Measurements from ENCODE around the gene TLR10. TPM values are rescaled to one million over a fixed set of nuclear protein-coding genes. Genes with fewer than 3 reads are reported as not detected.

Gene TLR10
- total and polyA plus RNA-seq, 11 donors: 0.18 to 0.24 TPM; not detected in 9

DNA sequence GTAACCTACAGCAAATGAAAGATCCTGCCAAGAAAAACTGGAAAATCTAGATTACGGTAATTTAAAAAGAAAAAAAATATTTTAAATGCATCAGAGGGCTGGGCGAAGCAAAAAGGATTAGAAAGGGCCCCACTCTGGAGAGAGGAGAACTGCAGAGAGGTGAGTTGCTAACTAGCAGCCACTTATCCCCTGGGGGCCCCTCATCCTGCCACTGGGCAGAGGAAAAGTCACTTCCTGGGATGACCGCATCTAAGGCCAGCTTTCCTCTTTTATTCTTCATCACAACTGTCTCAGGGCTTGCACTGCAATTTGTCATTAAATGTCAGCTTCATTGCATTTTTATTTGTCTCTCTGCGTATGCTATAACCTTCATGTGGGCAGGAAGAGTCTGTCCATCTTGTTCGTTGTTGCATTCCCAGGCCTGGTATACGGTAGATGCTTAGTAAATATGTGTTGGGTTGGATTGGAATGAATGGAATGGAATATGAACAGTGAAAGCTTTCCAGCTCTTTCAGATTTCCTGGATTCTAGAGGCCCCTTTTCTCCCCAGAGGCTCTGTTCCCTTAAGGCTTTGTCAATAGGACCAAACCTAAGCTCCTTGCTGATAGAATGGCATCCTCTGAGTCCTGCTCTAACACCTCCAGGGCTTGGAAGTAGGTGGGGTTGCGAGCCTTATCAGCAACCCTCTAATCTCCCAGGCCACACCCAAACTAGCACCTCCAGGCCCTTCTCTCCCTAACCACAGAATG is 58.9 kb downstream of the TLR10 start:
- ATAC-seq: no peak
- intact Hi-C loops (cut with DNase I): no loop called here
- Histone ChIP-seq H3K9me3 (no peaks in the 10 kb centered on the region), H3K4me1 (peaks cover 0 to 8% (median 0%) of the 10 kb centered on the region in 12 donors), H3K36me3 (no peaks in the 10 kb centered on the region), H3K27me3 (no peaks in the 10 kb centered on the region), H3K4me3 (no peak overlapping the region), H3K27ac (no peak overlapping the region)
- TF ChIP-seq POLR2A (IDR thresholded peaks at IDR 0.05): no peak
- TF ChIP-seq, protein P1, sequence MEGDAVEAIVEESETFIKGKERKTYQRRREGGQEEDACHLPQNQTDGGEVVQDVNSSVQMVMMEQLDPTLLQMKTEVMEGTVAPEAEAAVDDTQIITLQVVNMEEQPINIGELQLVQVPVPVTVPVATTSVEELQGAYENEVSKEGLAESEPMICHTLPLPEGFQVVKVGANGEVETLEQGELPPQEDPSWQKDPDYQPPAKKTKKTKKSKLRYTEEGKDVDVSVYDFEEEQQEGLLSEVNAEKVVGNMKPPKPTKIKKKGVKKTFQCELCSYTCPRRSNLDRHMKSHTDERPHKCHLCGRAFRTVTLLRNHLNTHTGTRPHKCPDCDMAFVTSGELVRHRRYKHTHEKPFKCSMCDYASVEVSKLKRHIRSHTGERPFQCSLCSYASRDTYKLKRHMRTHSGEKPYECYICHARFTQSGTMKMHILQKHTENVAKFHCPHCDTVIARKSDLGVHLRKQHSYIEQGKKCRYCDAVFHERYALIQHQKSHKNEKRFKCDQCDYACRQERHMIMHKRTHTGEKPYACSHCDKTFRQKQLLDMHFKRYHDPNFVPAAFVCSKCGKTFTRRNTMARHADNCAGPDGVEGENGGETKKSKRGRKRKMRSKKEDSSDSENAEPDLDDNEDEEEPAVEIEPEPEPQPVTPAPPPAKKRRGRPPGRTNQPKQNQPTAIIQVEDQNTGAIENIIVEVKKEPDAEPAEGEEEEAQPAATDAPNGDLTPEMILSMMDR (IDR thresholded peaks at IDR 0.05): no peak
- DNase-seq: no peak
- WGBS, 4 donors: 82 to 88% (median 86%) methylated on average over 7 of the region's 7 CpGs

DNA sequence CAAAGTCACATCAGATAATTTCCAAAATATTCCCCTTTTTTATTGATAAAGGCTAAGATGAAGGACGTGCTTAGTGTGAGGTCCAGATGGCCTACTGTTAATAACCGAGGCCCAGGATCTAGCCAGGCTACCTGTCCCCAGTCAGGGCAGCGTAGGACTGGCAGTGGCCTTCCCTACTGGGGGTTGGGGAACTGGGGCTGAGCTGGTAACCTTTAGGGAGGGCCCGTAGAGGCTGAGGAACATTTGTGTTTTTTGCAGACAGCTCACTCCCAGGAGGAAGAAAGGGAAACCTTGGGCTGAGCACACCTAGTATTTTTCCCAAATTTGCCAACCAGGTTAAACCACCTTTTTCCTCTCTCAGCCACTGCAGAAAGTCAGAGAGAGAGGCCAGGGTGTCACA is 59.7 kb downstream of the TLR10 start:
- no peak overlapping the region for H3K27ac ChIP-seq
- ATAC-seq (peak in 1 of 4 donors; percentile 13), DNase-seq (no peak)
- intact Hi-C loops (cut with DNase I): no loop called here
- TF ChIP-seq POLR2A (IDR thresholded peaks at IDR 0.05): no peak
- TF ChIP-seq, protein P1 (IDR thresholded peaks at IDR 0.05): no peak
- 70 to 96% (median 87%) methylated on average over 4 of the region's 4 CpGs for WGBS, 4 donors
- peaks cover 0 to 8% (median 0%) of the 10 kb centered on the region in 12 donors for H3K4me1 ChIP-seq
- no peaks in the 10 kb centered on the region for H3K36me3 ChIP-seq
- no peak overlapping the region for H3K4me3 ChIP-seq
- H3K27me3 ChIP-seq: no peaks in the 10 kb centered on the region
- no peaks in the 10 kb centered on the region for H3K9me3 ChIP-seq

Other genes with a start within 250 kb of the TLR10 start
- 10 to 100 TPM; 17.8 to 36.4 (median 21.1) TPM for gene KLF3, start 118.8 kb downstream of the TLR10 start, total RNA-seq
- 10 to 100 TPM in 1 of 2 donors, 1 to 10 TPM in 1; 7.4 to 16.0 TPM for gene KLF3, start 118.8 kb downstream of the TLR10 start, polyA plus RNA-seq
- 10 to 100 TPM in 2 of 9 donors, 1 to 10 TPM in 7; 2.3 to 31.8 (median 3.1) TPM for gene TLR1, start 21.8 kb upstream of the TLR10 start, total RNA-seq
- under 1 TPM; 0.34 to 0.78 TPM for gene TLR1, start 21.8 kb upstream of the TLR10 start, polyA plus RNA-seq
- gene TLR6, start 73.8 kb upstream of the TLR10 start, total RNA-seq: 1 to 10 TPM in 8 of 9 donors, under 1 TPM in 1; 0.83 to 9.8 (median 1.2) TPM
- gene TLR6, start 73.8 kb upstream of the TLR10 start, polyA plus RNA-seq: under 1 TPM; 0.15 to 0.22 TPM
- 10 to 100 TPM; 11.4 to 41.5 (median 24.2) TPM for gene FAM114A1, start 84.8 kb upstream of the TLR10 start, total RNA-seq
- gene FAM114A1, start 84.8 kb upstream of the TLR10 start, polyA plus RNA-seq: 10 to 100 TPM in 1 of 2 donors, 1 to 10 TPM in 1; 6.0 to 23.2 TPM
- gene TMEM156, start 249.4 kb upstream of the TLR10 start, total RNA-seq: 1 to 10 TPM in 1 of 9 donors, under 1 TPM in 1, not detected in 7; 0.14 to 2.3 TPM
- gene TMEM156, start 249.4 kb upstream of the TLR10 start, polyA plus RNA-seq: under 1 TPM in 1 of 2 donors, not detected in 1; 0.06 TPM

Measured in heart left ventricle (tissue), 16 donors.